IMR-90 (cell line): Measurements from ENCODE around the gene PPT2. TPM values are rescaled to one million over a fixed set of nuclear protein-coding genes. Genes with fewer than 3 reads are reported as not detected.

Experiments
- ELK1 ChIP-seq: fragments of 150-350 bp; IDR thresholded peaks from 2 replicates; pipeline ENCODE4 v1.6.1; 2016; ENCODE audit warnings: low read depth, mild to moderate bottlenecking, low read length, moderate library complexity, borderline replicate concordance
- polyA plus RNA-seq, 3 experiments: library from polyadenylated mRNA; depleted of rRNA; stranded (reverse); fragments of >200 nt; gene quantifications; 2 replicates each; pipeline ENCODE4 v1.2.3, GENCODE V29; 2012; ENCODE audit warnings: low replicate concordance in 1 of 3
- total RNA-seq: library from RNA; depleted of rRNA; stranded (reverse); fragments of >200 nt; gene quantifications from 2 replicates; pipeline ENCODE4 v1.2.3, GENCODE V29; 2012

PPT2 gene
- total and polyA plus RNA-seq, 2 of the 4 experiments (the other 2 are of a cell fraction), result 3.2 to 16.2 TPM

- no peak for TF ChIP-seq ELK1
Measured at GRCh38 chr6:32195902-32196681, 42.2 kb downstream of the PPT2 start (continued).
